WERI-Rb-1 (cell line): Measurements from ENCODE around the gene ECHS1.

Experiments used
- DNase-seq: peaks from one replicate; pipeline ENCODE4 v3.0.0-alpha.2; 2020
- H3K27ac ChIP-seq: fragments of 250-450 bp; sonication (Bioruptor Pico); 2 replicates; pipeline ENCODE4 v1.5.1; 2020; ENCODE audit warnings: mild to moderate bottlenecking, moderate library complexity
- H3K27me3 ChIP-seq: fragments of 250-450 bp; sonication (Bioruptor Pico); 2 replicates; pipeline ENCODE4 v1.5.1; 2021; ENCODE audit warnings: mild to moderate bottlenecking, low read depth, moderate library complexity; ENCODE audit not compliant: insufficient read depth, severe bottlenecking
- H3K36me3 ChIP-seq: fragments of 250-450 bp; sonication (Bioruptor Pico); 2 replicates; pipeline ENCODE4 v1.5.1; 2020; ENCODE audit warnings: mild to moderate bottlenecking, moderate library complexity
- H3K4me3 ChIP-seq: 2 replicates; pipeline ENCODE4 v1.5.1; 2011; ENCODE audit warnings: low read depth, mild to moderate bottlenecking, control low read depth, low read length
- H3K9me3 ChIP-seq: fragments of 250-450 bp; sonication (Bioruptor Pico); 2 replicates; pipeline ENCODE4 v1.5.1; 2021; ENCODE audit warnings: mild to moderate bottlenecking, moderate library complexity; ENCODE audit not compliant: severe bottlenecking
- CTCF ChIP-seq: IDR thresholded peaks from 2 replicates; pipeline ENCODE4 v1.5.1; 2011; ENCODE audit warnings: low read depth, mild to moderate bottlenecking, control low read depth, inconsistent platforms, low read length

The ECHS1 gene

GRCh38 chr10:133315847-133316246 lies 57.3 kb downstream of the ECHS1 start:
- Histone ChIP-seq H3K27me3 (no peaks in the 10 kb centered on the region), H3K36me3 (peaks cover 15% of the 10 kb centered on the region), H3K9me3 (peaks cover 2% of the 10 kb centered on the region), H3K4me3 (no peak overlapping the region), H3K27ac (no peak overlapping the region)
- no peak for DNase-seq
- no peak for TF ChIP-seq CTCF

- H3K4me3 ChIP-seq = no peak overlapping the region
- no peak overlapping the region for H3K27ac ChIP-seq
- TF ChIP-seq CTCF = no peak
- peaks cover 23% of the 10 kb centered on the region for H3K36me3 ChIP-seq
- no peaks in the 10 kb centered on the region for H3K27me3 ChIP-seq
- DNase-seq = no peak
- H3K9me3 ChIP-seq = no peaks in the 10 kb centered on the region
Measured at GRCh38 chr10:133314911-133315310, 58.2 kb downstream of the ECHS1 start.

GRCh38 chr10:133313192-133313591 lies 60.0 kb downstream of the ECHS1 start:
- no peak for TF ChIP-seq CTCF
- Histone ChIP-seq H3K9me3 (no peaks in the 10 kb centered on the region), H3K27ac (no peak overlapping the region), H3K4me3 (no peak overlapping the region), H3K27me3 (no peaks in the 10 kb centered on the region), H3K36me3 (peaks cover 30% of the 10 kb centered on the region)
- DNase-seq = no peak

- Histone ChIP-seq H3K27ac (no peak overlapping the region), H3K4me3 (no peak overlapping the region), H3K36me3 (peaks cover 30% of the 10 kb centered on the region), H3K27me3 (no peaks in the 10 kb centered on the region), H3K9me3 (no peaks in the 10 kb centered on the region)
- TF ChIP-seq CTCF = no peak
- DNase-seq = no peak
Measured at GRCh38 chr10:133312769-133313145, 60.4 kb downstream of the ECHS1 start.
